HG03520 (cell line): ENCODE data around the gene PLXNC1.

ENCODE experiments used
- ATAC-seq: cut with Tn5 transposase; IDR thresholded peaks from one replicate; pipeline ENCODE4 v1.9.1; 2021; ENCODE audit warnings: mild to moderate bottlenecking, moderate library complexity; ENCODE audit not compliant: unreplicated experiment

The PLXNC1 gene

DNA sequence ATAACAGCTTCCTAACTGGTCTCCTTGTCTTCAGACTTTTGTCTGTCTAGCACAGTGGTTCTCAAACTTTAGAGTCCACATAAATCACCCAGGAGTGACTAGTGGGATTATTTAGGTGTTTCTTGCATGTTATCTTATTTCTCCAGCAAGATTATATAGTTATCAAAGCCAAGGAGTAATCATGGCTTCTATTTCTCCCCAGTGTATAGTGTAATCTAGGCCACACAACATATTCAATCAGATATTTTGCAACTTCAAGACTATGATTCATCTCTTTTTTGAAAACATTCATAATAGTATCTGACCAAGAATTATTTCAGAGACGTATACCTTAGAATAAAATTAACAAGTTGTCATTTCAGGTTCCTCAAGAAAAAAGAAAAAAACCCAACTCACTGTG, 179.4 kb downstream of the PLXNC1 start:
- ATAC-seq, result no peak

DNA sequence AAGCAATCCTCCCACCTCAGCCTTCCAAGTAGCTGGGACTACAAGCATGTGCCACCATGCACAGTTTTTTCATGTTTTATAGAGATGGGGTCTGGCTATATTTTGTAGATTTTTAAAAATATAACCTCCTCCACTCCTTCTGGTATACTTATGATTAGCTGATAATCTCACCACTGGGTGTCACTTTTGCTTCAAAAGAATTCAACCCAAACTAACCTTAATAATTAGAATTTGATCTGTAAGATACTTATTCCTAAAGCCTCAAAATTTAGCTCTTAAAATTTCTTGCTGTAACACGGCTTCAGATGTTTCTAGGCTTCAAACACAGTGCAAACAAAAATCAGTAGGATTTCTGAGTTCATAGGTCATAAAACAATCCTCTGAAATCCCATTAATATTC, 181.0 kb downstream of the PLXNC1 start:
- ATAC-seq, result no peak

DNA sequence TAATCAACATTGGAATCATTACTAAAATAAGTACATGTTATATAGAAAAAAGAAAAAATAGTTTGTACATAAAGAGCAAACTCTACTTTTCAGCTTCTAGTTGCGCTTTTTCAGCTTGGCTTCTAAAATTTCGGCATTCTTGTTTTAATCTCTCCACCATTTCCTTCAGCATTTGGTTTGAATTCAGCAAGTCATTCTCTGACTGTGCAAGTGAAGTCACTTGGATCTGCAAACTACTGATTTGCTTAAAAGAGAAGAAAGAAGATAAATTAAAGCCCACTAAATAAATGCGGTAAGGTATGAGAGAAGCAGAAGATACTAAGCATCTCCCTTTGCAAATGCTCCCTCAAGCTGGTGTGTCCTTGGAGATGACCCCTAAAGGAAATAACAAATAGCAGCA, 185.0 kb downstream of the PLXNC1 start:
- ATAC-seq, result no peak

DNA sequence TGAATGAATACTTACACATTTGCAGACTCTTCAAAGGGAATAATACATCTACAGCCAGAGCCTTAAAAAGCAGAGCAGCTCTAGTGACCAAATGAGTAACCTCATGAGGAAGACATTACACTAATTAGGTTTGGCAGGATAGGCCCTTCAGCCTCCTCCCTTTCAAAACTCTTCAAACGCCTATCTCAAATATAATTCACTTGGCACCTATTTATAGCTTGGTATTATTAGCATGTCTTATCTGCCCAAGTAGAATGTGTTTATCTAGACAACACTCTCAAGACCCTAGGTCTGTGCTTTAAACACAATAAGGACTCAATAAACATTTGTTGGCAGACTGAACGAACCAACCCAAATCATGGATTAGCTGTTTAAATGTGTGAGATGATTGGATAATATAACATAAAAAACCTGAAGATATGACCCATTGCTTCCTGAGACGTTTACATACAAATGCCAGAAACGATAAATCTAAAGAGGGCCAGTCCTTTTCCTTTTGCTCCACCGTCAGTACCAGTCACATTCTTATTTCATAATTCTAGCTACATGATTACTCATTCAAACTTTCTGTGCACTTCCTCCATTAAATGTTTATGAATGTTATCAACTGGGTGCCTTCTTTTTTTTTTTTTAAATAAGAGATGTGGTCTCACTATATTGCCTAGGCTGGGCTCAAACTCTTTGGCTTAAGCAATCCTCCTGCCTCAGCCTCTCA, 188.0 kb downstream of the PLXNC1 start:
- no peak for ATAC-seq

DNA sequence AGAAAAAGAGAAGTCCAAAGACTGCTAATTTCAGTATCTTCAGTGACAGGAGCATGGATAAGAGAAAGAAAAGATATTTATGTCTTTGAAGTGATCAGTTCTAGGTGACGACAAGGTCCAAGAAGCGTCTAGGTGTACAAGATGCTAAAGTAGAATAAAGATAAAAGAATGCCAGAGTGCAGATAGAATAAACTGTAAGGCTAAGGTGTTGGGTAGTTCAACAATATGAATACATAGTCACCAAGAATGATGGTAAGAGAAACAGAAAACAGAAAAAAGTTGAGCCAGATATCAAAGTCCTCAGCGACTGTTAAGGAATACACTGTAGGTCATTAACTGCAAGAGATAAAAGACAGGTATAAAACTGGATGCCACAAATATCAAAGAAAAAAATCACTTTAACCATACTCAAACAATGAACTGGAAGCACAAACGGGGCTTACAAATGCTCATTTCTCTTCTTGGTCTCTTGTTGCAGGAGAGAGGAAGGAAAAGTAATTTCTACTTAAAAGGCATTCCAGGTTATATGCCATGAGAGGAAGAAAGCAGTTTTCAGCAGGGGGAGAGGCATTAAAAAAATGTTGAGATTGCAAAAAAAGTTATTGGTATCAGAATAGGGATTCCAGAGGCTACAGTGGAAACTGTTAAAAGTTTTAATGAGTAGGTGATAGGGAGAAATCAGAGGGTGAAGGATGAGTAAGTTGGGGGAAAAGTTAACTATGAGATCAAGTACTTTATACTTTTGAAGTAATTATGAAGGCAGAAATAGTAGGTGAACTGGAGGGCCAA, 189.8 kb downstream of the PLXNC1 start:
- ATAC-seq, result no peak

DNA sequence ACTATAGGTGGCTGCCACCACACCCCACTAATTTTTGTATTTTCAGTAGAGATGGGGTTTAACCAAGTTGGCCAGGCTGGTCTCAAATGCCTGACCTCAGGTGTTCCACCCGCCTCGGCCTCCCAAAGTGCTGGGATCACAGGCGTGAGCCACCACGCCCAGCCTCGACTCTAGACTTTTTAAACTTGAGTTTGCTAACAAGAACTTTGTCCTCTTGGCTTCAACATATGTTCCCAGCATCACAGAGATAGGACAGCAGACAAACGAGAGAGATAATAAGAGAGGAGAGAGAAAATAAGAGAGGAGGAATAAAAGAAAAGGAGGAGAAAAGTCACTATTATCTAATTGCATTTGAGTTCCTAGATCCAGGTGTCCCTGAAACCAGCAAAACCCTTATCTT, 192.2 kb downstream of the PLXNC1 start:
- no peak for ATAC-seq

DNA sequence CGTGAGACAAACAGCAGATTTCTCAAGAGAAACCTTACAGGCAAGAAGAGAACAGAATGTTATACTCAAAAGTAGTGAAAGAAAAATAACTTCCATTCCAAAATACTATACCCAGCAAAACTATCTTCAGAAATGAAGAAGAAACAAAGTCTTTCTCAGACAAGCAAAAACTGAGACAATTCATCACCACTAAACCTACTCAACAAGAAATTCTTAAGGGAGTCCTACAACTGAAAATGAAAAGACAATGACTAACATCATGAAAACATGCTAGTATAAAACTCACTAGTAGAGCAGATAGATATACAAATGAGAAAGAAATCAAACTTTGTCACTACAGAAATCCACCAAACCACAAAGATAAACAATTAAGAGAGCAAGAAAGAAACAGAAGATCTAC, 204.8 kb downstream of the PLXNC1 start:
- ATAC-seq, result no peak
